HepG2 (cell line): ENCODE data around the gene TMEM19. TPM values are rescaled to one million over a fixed set of nuclear protein-coding genes. Genes with fewer than 3 reads are reported as not detected.
A peak's percentile ranks its signal among the peaks of the same experiment; 100 is the strongest.

ENCODE experiments used
- CCDC6 ChIP-seq: sonication (generic); formaldehyde crosslinking; IDR thresholded peaks from 2 replicates; pipeline ENCODE4 v1.8.1; 2022; ENCODE audit warnings: mild to moderate bottlenecking, missing genetic modification reagents, moderate library complexity
- CHCHD3 ChIP-seq: sonication (generic); formaldehyde crosslinking; IDR thresholded peaks from 2 replicates; pipeline ENCODE4 v1.8.0; 2022; ENCODE audit warnings: mild to moderate bottlenecking, missing genetic modification reagents, moderate library complexity
- DNMT1 ChIP-seq: sonication (generic); formaldehyde crosslinking; IDR thresholded peaks from 2 replicates; pipeline ENCODE4 v1.5.1; 2020; ENCODE audit warnings: mild to moderate bottlenecking, missing genetic modification reagents
- DR1 ChIP-seq: sonication (generic); formaldehyde crosslinking; IDR thresholded peaks from 2 replicates; pipeline ENCODE4 v1.8.0; 2021; ENCODE audit warnings: mild to moderate bottlenecking, missing genetic modification reagents, inconsistent platforms
- EED ChIP-seq: sonication (generic); formaldehyde crosslinking; IDR thresholded peaks from 2 replicates; pipeline ENCODE4 v1.5.0; 2020; ENCODE audit warnings: mild to moderate bottlenecking, missing genetic modification reagents
- GATAD2A ChIP-seq: IDR thresholded peaks from 2 replicates; pipeline ENCODE4 v1.6.1; 2016
- IRF2 ChIP-seq: IDR thresholded peaks from 2 replicates; pipeline ENCODE4 v1.6.1; 2018; ENCODE audit warnings: missing genetic modification reagents, missing compliant biosample characterization
- KAT2B ChIP-seq: fragments of 150-350 bp; IDR thresholded peaks from 2 replicates; pipeline ENCODE4 v1.6.1; 2014; ENCODE audit warnings: low read depth, low read length, borderline replicate concordance
- KLF12 ChIP-seq: sonication (generic); formaldehyde crosslinking; IDR thresholded peaks from 2 replicates; pipeline ENCODE4 v1.4.0; 2020; ENCODE audit warnings: missing genetic modification reagents, borderline replicate concordance
- MEIS1 ChIP-seq: sonication (generic); formaldehyde crosslinking; IDR thresholded peaks from 2 replicates; pipeline ENCODE4 v1.9.0; 2021; ENCODE audit warnings: mild to moderate bottlenecking, missing genetic modification reagents, moderate library complexity, borderline replicate concordance
- MZF1 ChIP-seq: sonication (generic); formaldehyde crosslinking; IDR thresholded peaks from 2 replicates; pipeline ENCODE4 v1.8.1; 2023; ENCODE audit warnings: mild to moderate bottlenecking, missing genetic modification reagents, borderline replicate concordance
- NPAS2 ChIP-seq: sonication (generic); formaldehyde crosslinking; IDR thresholded peaks from 2 replicates; pipeline ENCODE4 v1.8.0; 2022; ENCODE audit warnings: mild to moderate bottlenecking, missing genetic modification reagents, borderline replicate concordance
- SALL1 ChIP-seq: sonication (generic); formaldehyde crosslinking; IDR thresholded peaks from 2 replicates; pipeline ENCODE4 v1.8.0; 2022; ENCODE audit warnings: mild to moderate bottlenecking, missing genetic modification reagents
- SCMH1 ChIP-seq: sonication (generic); formaldehyde crosslinking; IDR thresholded peaks from 2 replicates; pipeline ENCODE4 v1.9.0; 2021; ENCODE audit warnings: missing genetic modification reagents, mild to moderate bottlenecking, borderline replicate concordance
- SMARCC2 ChIP-seq: fragments of 450-650 bp; IDR thresholded peaks from 2 replicates; pipeline ENCODE4 v1.6.1; 2017; ENCODE audit warnings: antibody characterized with exemption, mild to moderate bottlenecking
- TAF1 ChIP-seq: sonication (generic); formaldehyde crosslinking; IDR thresholded peaks from 2 replicates; pipeline ENCODE4 v1.4.0; 2020; ENCODE audit warnings: missing genetic modification reagents
- TSC22D2 ChIP-seq: sonication (generic); formaldehyde crosslinking; IDR thresholded peaks from 2 replicates; pipeline ENCODE4 v1.5.1; 2020; ENCODE audit warnings: missing genetic modification reagents, mild to moderate bottlenecking, borderline replicate concordance
- ZFP36L1 ChIP-seq: sonication (generic); formaldehyde crosslinking; IDR thresholded peaks from 2 replicates; pipeline ENCODE4 v1.8.0; 2022; ENCODE audit warnings: mild to moderate bottlenecking, missing genetic modification reagents, moderate library complexity
- ZNF383 ChIP-seq: sonication (generic); formaldehyde crosslinking; IDR thresholded peaks from 2 replicates; pipeline ENCODE4 v1.4.0; 2020; ENCODE audit warnings: missing genetic modification reagents, mild to moderate bottlenecking, borderline replicate concordance
- ZNF451 ChIP-seq: sonication (generic); formaldehyde crosslinking; IDR thresholded peaks from 2 replicates; pipeline ENCODE4 v1.5.0; 2020; ENCODE audit warnings: mild to moderate bottlenecking, missing genetic modification reagents
- ZNF501 ChIP-seq: sonication (generic); formaldehyde crosslinking; IDR thresholded peaks from 2 replicates; pipeline ENCODE4 v1.5.1; 2020; ENCODE audit warnings: mild to moderate bottlenecking, moderate library complexity, missing genetic modification reagents
- ZNF510 ChIP-seq: sonication (generic); formaldehyde crosslinking; IDR thresholded peaks from 2 replicates; pipeline ENCODE4 v1.4.0; 2020; ENCODE audit warnings: low read depth, mild to moderate bottlenecking, missing genetic modification reagents
- ZNF674 ChIP-seq: sonication (generic); formaldehyde crosslinking; IDR thresholded peaks from 2 replicates; pipeline ENCODE4 v1.5.0; 2020; ENCODE audit warnings: low read depth, mild to moderate bottlenecking, missing genetic modification reagents
- ZNF879 ChIP-seq: sonication (generic); formaldehyde crosslinking; IDR thresholded peaks from 2 replicates; pipeline ENCODE4 v1.8.1; 2023; ENCODE audit warnings: missing genetic modification reagents
- polyA plus RNA-seq, 8 experiments: library from polyadenylated mRNA; depleted of rRNA in 3 of 8; stranded (reverse) in 7 of 8; unstranded in 1 of 8; fragments of >200 nt; fragmentation: Illumina TruSeq in 4 of 8; extraction: Trizol in 4 of 8; gene quantifications; 2 replicates each; pipeline versions ENCODE4 v1.2.1 to v1.2.3, GENCODE V29; 2011 to 2016; ENCODE audit warnings: low read depth in 4 of 8, missing spikeins in 1 of 8, mixed read lengths in 1 of 8; ENCODE audit not compliant: insufficient read depth in 1 of 8
- total RNA-seq, 5 experiments: library from RNA; depleted of rRNA; stranded (reverse); fragments of >200 nt; fragmentation: Illumina TruSeq; extraction: Trizol; gene quantifications; 2 replicates each; pipeline ENCODE4 v1.2.3, GENCODE V29; 2016; ENCODE audit warnings: low read depth in 1 of 5
- TF ChIP-seq, protein P1 (sequence below): sonication (generic); formaldehyde crosslinking; IDR thresholded peaks from 2 replicates; pipeline ENCODE4 v1.5.0; 2020; ENCODE audit warnings: missing genetic modification reagents, mild to moderate bottlenecking, borderline replicate concordance
- TF ChIP-seq, protein P2 (sequence below): sonication (generic); formaldehyde crosslinking; IDR thresholded peaks from 2 replicates; pipeline ENCODE4 v1.4.0; 2020; ENCODE audit warnings: missing genetic modification reagents
- TF ChIP-seq, protein P3 (sequence below): sonication (generic); formaldehyde crosslinking; IDR thresholded peaks from 2 replicates; pipeline ENCODE4 v1.4.0; 2020; ENCODE audit warnings: low read depth, mild to moderate bottlenecking, missing genetic modification reagents

Gene TMEM19
- total and polyA plus RNA-seq, 2 of the 13 experiments (the other 11 are each of a cell fraction or from before 2014, with no cell fraction given) = 16.9 to 22.5 TPM

DNA sequence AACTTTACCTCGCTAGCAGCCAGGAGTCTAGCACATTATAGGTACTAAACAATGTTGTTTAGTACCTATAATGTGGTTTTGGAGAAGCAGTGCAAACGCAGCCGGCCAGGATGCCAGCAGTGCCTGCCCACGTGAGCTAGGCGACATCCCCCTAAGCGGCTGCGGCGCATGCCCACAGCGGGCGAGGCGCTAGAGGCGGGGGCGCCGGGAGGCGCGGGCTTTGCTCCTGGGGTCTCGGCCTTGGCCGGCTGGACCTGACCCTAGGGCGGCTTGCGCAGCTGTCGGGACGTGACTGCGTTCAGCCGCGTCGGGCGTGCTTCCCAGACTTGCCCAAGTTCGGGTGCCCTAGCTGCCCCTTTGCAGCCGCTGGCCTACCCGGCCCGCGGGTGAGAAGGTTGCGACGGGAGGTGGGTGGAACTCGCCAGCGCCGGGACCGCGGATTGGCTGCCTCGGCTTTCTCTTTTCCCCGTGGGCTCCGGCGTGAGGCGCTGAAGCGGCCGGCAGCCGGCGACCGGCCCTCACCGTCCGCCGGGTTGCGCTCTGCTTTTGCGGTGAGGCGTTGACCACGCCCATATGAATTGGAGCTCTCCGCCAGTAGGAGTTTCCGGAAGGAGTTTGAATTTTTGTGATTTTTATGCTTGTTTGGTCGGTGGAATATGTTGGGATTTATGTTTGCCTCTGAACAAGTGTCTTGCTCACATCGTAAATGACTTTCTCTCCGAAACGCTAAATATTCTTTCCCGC is at the start of gene TMEM19 (continued):
- TF ChIP-seq ZNF451 (peak; percentile 90), TAF1 (CRISPR knock-in tag) (peak; percentile 80), ZNF510 (CRISPR knock-in tag) (no peak; the same call in 1 of the 2 replicates), SMARCC2 (no peak), ZNF383 (CRISPR knock-in tag) (no peak; the same call in 1 of the 2 replicates), SCMH1 (CRISPR knock-in tag) (no peak), CHCHD3 (no peak), IRF2 (peak; percentile 77), ZFP36L1 (CRISPR knock-in tag) (peak; percentile 58; the same call in 1 of the 2 replicates), SALL1 (CRISPR knock-in tag) (peak; percentile 95), DR1 (peak; percentile 67), ZNF674 (CRISPR knock-in tag) (no peak), MZF1 (CRISPR knock-in tag) (no peak), KLF12 (CRISPR knock-in tag) (no peak), KAT2B (no peak), NPAS2 (CRISPR knock-in tag) (no peak), TSC22D2 (CRISPR knock-in tag) (peak; percentile 70; the same call in 1 of the 2 replicates), ZNF879 (no peak; the same call in 1 of the 2 replicates), GATAD2A (CRISPR knock-in tag) (peak; percentile 59), CCDC6 (CRISPR knock-in tag) (peak; percentile 95), EED (no peak; the same call in 1 of the 2 replicates), MEIS1 (peak; percentile 55), ZNF501 (peak; percentile 88), DNMT1 (CRISPR knock-in tag) (peak; percentile 81; the same call in 1 of the 2 replicates)
- TF ChIP-seq, protein P1, sequence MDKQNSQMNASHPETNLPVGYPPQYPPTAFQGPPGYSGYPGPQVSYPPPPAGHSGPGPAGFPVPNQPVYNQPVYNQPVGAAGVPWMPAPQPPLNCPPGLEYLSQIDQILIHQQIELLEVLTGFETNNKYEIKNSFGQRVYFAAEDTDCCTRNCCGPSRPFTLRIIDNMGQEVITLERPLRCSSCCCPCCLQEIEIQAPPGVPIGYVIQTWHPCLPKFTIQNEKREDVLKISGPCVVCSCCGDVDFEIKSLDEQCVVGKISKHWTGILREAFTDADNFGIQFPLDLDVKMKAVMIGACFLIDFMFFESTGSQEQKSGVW = no peak
- TF ChIP-seq, protein P2, sequence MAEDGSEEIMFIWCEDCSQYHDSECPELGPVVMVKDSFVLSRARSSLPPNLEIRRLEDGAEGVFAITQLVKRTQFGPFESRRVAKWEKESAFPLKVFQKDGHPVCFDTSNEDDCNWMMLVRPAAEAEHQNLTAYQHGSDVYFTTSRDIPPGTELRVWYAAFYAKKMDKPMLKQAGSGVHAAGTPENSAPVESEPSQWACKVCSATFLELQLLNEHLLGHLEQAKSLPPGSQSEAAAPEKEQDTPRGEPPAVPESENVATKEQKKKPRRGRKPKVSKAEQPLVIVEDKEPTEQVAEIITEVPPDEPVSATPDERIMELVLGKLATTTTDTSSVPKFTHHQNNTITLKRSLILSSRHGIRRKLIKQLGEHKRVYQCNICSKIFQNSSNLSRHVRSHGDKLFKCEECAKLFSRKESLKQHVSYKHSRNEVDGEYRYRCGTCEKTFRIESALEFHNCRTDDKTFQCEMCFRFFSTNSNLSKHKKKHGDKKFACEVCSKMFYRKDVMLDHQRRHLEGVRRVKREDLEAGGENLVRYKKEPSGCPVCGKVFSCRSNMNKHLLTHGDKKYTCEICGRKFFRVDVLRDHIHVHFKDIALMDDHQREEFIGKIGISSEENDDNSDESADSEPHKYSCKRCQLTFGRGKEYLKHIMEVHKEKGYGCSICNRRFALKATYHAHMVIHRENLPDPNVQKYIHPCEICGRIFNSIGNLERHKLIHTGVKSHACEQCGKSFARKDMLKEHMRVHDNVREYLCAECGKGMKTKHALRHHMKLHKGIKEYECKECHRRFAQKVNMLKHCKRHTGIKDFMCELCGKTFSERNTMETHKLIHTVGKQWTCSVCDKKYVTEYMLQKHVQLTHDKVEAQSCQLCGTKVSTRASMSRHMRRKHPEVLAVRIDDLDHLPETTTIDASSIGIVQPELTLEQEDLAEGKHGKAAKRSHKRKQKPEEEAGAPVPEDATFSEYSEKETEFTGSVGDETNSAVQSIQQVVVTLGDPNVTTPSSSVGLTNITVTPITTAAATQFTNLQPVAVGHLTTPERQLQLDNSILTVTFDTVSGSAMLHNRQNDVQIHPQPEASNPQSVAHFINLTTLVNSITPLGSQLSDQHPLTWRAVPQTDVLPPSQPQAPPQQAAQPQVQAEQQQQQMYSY (CRISPR knock-in tag) = no peak
- TF ChIP-seq, protein P3, sequence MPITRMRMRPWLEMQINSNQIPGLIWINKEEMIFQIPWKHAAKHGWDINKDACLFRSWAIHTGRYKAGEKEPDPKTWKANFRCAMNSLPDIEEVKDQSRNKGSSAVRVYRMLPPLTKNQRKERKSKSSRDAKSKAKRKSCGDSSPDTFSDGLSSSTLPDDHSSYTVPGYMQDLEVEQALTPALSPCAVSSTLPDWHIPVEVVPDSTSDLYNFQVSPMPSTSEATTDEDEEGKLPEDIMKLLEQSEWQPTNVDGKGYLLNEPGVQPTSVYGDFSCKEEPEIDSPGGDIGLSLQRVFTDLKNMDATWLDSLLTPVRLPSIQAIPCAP = peak; percentile 57; the same call in 1 of the 2 replicates
